HG03520 (cell line): ENCODE results near the gene APOC3.

Source experiments
- ATAC-seq: cut with Tn5 transposase; IDR thresholded peaks from one replicate; pipeline ENCODE4 v1.9.1; 2021; ENCODE audit warnings: mild to moderate bottlenecking, moderate library complexity; ENCODE audit not compliant: unreplicated experiment

Gene APOC3

DNA sequence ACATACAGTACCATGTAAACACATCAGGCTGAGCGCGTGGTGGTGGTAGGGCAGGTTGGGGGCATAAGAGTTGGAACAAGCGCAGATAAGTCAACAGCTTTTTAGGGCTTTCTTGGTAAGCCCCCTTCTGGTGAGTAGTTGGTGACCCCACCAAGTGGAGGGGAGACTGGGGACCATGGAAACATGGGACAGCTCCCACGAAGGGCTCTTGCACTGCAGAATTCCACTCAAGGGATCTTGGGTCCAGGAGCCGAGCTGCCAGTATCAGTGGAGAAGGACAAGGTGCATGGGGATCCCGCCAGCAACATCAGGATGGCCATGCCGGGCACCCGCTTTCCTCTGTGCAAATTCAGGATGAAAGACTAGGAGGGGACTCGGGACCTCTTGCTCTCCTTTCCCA lies 14.0 kb downstream of the APOC3 start:
- no peak for ATAC-seq

DNA sequence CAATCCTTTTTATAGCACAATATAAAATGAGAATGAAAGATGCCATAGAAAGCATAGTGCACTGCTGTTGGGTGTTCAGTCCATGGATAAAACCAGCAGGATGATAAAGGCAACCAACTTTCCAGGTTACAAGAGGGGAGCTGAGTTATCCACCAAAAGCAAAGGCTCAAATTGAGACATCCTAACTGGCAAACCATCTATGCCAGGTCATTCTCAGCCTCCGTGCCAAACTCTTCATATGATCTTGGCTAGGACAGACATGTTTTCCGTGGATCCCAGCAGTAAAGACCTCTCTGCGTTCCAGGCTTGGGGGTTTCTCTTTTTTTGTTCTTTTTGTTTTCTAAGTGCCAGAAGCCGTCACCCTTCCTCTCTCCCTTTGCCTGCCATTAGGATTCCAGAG lies 15.0 kb downstream of the APOC3 start:
- no peak for ATAC-seq

DNA sequence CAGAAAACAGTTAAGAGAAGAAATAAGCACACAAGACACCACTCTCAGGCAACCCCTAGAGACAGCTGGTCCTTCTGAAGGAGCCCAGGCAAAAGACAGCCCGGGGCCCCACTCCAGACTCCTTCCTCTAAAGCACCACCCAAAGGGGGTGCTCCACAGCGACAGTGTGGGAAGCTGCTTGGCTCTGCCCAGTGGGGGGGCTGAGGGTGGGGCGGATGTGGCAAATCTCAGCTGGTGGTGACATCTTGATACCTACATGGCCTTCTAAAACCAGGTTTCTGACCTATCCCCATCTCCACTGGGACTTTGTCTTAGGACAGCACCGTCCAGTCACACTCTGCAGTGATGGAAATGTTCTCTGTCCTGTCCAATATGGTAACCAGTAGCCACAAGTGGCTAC lies 17.9 kb downstream of the APOC3 start:
- no peak for ATAC-seq

DNA sequence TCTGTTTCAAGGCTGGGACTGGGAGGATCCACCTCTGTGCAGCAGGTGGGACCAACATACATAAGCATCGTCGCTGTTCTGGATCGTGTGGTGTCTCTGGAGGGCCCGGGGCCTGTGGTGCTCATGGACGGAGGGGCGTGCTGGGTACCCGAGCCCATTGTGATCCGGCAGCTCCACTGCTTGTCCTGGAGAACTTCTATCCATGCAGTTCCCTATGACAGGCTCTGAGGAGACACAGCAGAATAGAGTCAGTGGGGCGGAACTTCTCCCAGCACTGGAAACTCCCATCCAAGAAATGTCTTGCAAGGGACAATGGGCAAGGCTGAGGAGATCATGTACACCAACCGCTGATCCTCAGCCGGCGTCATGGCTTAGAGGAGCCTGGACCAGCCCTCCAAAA lies 19.4 kb downstream of the APOC3 start:
- no peak for ATAC-seq

DNA sequence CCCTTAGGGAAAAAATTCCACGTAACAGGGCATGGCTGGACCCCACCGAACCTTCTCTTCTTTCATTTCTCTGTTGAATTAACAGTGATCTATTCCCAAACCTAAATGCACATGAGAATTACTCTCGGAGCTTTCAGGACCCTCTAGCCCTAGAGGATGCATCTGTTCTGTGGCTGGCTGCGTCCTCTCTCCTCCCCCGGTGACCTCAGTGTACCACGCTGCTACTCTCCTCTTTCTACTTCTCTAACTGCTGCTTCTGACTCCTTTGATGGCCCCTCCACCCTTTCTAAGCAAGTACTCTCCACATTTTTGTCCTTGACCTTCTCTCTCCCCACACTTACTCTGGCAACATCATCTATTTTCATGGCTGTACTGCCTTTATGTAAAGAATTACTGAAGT lies 19.8 kb downstream of the APOC3 start:
- ATAC-seq = no peak

DNA sequence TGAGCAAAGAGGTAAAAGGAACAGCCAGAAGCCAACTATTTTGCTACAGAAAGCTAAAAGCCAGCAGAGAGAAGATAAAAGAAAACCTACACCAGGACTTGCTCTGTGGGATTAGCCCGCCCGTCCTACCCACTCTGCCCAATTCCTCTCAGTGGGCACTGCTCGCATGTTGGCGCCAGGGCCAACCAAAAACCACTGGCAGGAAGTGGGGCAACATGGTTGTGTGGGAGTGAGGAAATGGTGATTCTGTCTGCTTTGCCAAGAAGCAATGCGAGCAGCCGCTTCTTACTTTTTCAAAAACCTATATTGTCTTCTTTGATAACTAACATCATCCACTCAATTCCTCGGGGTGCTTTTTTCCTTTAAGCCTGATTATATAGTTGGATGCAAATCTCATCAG lies 21.9 kb downstream of the APOC3 start:
- no peak for ATAC-seq

DNA sequence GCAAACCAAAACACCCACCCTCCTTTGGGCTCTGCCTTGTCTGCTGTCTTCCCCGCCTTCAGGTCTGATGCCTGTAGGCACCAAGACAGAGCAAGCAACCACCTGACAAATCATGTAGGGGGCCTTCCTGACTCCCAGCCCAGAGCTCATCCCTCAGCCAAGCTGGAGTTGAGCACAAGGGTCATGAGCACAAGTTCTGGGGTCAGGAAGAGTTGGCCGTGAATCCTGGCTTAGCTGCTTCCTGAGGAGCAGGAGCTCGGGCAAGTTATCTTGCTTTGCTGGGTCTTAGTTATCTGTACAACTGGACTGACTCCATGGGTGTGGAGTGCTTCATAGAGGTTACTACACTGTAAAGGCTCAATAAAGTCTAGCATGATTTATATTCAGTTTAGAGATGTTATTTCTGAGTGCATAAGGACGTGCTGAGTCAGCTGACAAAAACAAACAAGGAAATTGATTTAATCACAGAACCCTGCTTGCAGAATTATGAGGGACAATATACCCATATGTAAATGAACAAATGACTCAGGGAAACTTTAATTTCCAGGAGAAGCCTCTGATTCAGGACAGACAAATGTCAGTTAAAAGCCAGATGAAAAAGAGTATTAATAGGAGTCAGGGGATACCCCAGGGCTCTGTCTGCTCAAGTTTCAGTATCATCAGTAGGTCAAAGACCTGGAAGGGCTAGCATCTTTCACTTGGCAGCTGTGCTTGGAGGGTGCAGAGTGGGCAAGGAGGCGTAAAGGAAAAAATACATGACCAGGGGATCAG lies 22.7 kb downstream of the APOC3 start:
- no peak for ATAC-seq

DNA sequence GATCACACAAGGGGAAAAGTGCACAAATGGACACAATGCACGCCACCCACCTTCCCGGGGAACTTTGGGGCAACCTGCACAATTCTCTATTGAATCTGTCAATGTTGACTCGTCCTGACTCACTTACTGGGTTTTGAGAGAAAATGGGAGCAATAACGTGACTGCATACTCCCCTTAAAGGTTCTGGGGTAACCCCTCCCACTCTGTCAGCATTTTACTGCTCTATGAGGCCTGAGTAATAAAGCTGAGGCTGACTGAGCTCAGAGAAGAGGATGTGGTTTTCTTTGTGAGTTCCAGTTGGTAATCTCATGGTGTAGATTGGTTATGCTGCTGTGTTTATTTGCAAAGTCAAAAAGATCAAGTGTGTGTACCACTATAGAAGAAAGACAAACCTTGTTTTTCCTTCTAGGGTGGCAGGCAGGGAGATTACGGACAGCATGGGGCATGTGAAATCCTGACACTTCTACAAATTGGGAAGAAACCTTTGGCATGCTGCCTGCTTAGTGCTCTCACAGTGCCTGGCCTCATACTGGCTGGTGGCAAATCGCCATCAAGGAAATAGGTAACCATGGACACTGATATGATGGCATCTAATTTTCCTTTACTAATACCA lies 23.9 kb downstream of the APOC3 start:
- ATAC-seq = peak; percentile 90

DNA sequence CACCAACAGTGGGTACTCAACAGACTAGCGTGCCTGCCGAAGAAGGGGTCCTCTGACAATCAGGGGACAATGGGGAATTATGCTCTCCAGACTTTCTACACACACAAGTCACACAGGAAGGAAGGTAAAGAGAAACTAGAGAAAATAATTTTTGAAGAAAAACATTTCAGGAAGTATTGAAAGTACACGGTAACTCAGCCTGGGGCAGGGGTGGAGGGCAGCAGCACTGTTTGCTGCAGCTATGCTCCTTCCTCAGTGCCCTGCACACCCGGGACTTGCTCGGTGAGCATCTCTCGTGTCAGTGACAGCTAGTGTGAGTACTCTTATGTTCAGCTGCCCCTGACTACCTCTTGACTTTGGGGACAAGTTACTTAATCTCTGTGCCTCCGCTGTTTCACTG lies 25.7 kb downstream of the APOC3 start:
- no peak for ATAC-seq

DNA sequence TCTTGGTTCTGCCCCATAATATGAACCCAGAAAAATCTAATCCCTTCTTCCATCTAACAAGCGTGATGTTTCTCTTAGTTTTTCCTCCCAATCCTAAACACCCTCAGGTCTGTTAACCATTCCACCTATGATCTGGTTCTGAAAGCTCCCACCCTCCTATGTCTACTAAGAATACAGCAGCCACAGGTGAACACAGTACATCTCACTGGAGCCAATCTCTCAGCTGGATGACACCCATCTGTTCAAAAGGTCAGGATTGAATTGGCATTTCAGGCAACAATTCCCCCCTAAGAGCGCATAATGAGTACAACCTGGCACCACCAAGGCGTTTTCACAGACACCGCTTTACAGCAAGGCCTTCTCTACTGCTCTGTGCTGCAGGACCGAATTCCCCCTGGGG lies 26.7 kb downstream of the APOC3 start:
- ATAC-seq = no peak

DNA sequence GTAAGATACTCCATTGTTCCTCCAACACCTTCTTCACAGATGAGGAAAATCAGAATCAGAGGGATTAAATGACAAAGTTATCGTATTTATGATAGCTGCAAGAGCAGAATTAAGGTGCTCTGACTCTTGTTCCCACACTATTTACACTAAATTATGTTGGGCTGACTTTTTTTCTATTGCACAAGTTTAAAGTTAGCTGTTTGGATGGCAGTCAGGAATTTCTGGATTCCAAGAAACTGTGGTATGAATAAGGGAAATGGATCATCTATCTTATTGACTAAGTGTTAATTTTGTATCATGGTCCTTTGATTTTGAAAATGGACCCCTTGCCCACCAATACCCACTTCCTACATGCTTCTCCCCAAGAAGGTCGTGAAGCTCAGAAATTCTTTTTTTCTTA lies 27.6 kb downstream of the APOC3 start:
- ATAC-seq = no peak

DNA sequence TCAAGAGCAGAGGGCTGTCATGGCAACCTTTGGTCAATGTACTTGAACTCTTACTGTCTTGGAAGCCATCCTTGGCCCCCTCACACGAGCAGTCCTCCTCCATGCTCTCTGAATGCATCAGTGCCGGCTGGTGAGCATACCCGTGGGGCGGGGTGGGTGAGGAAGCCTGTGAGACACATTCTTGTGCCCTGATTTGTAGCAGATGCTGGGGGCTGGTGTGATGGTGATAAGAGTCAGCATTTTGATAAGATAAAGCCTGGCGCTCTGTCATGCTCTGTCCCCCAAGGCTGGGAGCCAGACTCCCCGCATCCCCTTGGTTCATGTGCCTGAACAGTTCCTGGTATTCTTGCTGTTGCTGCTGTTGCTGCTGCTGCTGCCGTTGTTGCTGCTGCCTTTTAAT lies 28.2 kb downstream of the APOC3 start:
- ATAC-seq = no peak

DNA sequence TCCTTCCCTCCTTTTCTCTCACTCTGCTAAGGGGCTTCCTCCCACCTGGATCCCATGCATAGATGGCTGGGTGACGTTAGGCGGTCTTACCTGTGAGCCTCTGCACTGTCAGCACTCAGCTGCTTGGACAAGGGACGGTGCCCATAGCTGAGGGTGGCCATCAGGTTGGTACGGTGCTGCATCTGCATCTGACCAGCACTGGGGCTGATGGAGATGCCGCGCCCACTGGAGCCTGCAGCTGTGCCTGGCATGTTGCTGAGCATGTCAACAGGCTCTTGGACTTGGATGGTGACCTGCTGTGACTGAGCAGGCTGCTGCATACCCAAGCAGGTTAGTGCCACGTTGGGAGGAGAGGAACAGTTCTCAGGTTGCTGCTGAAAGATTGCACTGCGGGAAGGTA lies 29.5 kb downstream of the APOC3 start:
- no peak for ATAC-seq

DNA sequence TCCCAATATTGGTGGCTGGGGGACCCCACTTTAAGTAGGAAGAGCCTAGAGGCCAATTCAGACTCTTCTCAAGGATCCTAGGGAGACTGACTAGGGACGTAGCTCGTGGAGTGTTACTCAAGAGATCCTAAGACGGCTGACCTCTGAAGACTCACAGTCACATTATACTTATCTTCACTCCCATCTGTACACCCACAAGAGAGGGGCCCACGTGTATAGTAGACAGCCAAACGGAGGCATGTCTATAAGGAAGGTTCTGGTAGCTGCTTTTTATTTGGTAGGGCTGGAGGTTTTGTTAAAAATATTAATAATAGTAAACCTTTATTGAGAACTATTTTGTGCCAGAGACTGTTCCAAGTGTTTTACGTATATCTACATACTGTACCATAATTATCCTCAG lies 30.6 kb downstream of the APOC3 start:
- ATAC-seq = no peak

DNA sequence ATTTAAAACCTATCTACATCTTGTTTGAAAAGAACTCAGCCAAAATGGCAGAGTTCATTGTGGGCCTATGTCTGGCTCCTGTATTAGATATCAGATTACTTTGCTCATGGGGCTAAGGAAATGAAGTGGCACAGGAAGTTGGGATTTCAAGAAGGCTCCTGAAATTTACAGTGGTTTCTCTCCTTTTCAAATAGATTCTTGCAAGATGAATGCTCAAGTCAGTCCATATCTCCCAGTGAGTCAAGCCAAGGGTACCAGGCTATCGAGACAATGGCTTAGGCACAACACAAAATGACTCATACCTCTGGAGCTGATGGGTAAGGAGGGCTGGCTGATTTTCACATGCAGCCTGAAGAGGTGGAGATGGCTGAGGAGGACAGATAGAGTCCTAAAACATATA lies 31.8 kb downstream of the APOC3 start:
- no peak for ATAC-seq

DNA sequence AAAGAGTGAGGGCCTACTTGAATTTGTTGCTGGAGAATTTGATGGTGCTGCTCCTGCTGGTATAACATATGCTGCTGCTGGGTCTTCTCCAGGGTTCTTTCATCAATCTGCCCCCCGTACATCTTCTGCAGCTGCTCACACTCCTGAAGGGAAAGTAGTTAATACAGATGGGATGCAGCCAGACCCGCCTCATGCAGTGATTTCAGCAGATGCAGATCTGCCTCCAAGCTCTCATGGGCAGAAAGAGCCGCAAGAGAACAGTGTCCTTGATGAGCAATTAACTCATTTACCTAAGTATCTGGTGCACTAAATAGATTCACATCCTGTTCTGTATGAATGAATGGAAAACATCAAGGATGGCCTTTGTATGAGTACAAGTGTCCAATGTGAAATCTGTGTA lies 32.5 kb downstream of the APOC3 start:
- ATAC-seq = no peak

DNA sequence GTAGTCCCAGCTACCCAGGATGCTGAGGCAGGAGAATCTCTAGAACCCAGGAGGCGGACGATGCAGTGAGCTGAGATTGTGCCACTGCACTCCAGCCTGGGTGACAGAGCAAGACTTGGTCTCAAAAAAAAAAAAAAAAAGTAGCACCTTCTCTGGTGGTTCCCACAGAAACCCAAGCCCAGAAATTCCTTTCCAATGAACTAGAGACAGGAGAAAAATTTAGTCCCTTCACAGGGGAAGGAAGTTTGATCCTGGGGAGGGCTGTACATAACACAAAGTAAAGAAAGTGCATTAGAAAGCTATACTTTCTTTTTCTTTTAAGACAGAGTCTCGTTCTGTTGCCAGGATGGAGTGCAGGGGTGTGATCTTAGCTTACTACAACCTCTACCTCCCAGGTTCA lies 33.2 kb downstream of the APOC3 start:
- ATAC-seq = no peak

DNA sequence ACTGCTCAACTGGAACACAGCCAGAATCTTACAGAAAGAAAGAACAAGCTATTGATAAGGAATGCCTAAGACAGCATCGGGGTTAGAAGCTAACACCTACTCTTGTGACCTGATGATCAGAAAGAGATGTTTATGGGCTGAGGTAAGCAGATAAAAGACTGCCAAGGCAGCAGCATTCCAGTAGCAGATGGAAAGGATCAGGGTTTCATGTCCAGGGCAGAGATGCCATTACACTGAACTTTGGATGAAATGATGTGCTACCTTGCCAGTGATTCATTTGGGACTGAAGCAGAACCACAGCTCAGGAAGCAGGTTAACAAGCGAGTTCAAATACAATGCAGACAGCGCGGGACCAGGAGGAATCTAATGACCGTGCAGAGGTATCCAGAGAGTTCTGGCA lies 34.8 kb downstream of the APOC3 start:
- no peak for ATAC-seq

DNA sequence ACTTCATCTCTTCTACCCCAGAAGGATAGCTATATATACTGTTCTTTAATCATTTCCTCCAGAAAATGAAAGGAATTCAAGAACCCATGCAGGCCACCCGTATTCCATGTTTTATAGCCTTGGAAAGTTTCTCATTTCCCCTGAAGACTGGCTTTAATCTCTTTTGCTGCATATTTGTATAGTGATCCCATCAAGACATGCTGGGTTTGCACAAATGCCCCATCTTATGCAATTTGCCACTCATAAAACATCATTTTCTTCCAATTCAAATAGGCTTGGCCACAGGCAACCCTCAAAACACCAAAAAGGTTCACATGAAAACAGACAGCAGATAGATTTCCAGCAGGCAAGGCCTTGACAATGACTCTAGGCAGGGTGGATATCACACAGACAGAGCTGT lies 36.0 kb downstream of the APOC3 start:
- no peak for ATAC-seq

DNA sequence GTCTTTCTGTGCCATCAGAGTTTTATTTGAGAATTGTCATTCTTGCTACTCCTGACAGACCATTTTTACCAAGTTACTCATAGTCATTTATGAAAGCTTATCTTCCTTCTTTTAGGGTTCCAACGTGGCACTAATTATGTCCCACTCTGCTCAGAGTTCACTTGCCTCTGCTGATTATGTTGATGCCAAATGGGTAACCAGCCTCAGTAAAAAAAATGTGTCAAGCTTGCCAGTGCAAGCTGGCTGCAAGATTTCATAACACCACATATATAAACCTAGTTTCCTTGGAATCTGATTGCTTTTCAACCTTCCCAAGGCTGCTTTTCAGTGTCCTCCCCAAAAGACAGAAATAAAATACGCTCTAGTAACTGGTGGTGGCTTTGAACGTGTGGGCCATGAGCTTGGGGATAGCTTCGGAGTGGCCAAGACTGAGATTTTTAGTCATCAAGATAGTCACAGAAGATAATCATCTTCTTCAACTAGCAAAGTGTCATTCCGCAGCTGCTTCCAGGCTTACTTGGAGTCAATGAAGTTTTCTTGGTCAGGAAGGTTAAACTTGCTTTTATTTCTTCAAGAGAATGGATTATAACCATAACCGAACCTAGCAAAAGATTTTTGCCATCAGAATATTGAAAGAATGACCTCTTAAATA lies 37.2 kb downstream of the APOC3 start:
- no peak for ATAC-seq

DNA sequence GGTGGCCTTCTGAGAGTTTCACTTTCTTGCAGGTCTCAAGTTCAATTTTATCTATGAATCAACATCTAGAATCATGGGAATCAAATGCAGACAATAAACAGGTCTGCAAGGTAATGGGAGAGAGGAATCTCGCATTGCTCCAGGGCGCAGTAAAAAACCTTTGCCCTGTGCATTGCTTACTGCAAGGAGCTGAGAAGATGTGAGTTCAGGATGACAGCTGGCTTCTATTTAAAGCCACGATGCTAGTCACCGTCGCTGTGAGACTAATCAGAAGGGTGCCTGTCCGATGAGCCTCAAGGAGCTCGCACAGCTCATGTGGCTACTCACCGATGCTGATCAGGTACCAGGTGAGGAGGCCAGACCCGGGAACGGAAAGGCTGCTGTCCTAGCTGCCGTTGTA lies 37.9 kb downstream of the APOC3 start:
- no peak for ATAC-seq

DNA sequence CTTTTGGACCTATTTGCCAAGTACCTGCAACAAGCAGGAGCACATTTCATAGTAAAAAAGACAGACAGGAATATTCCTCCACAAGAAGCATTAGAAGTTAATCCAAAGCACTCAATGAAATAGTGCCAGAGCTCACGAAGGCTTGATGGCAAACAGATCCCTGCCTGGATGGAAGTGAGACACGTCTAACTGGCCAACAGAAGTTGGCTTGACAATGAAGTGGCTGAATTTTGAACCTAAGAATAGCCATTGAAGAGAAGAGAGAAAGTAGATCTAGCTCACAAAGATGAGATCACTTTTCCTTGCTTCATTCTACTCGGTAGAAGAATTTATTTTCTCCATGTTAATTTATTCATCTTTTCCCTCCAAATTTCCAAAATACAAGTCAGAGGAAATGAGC lies 38.4 kb downstream of the APOC3 start:
- ATAC-seq = no peak
